ENCODE measurements around the gene MICAL2.

The MICAL2 gene

GRCh38 chr11:12260731-12261521 lies 150.5 kb downstream of the MICAL2 start:
- no peak for DNase-seq

- no peak for DNase-seq
These were observed 151.2 kb downstream of the MICAL2 start for GRCh38 chr11:12261551-12261950.

DNA sequence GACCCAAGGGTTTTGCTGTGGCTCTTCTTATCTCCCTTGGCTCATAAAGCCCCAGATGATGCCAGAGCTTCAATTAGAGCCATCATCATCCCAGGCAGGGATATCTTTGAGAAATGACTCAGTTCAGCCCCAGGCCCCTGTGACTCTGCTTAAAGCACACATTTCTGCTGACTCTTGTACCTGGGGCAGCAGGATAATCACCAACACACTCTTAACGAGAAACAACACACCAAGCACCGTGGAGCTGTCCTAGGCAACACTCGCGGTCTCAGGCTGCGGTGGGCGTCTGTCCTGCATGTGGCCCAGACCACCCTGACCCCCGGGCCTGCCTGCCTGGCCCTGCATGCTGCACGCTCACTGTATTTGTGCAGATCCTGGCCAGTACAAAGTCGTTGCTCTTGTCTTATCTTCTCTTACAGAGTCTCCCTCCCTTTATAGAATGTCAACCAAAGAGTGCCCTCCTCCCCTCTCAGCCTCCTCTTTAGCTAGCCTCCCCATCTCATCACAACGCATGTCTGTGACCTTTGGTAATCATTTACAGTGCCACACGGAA lies 152.8 kb downstream of the MICAL2 start:
- no peak for DNase-seq

DNA sequence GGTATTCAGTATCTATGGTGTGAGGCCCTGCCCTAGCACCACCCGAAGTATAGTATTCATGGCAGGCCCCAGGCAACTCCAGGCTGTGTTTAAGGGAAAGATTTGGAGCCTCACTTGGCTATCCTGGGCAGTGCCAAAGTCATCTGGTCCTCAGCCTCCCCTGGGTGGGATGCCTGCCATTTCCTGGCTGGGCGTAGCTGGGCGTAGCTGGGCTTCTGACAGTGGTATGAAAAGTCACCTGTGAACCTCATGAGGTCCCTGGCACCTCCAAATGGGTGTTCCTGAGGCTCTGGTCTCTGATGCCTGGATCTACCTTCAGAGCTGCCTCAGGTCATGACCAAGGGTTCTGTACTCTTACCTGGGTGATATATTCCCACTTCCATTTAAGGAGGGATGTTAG lies 154.0 kb downstream of the MICAL2 start:
- DNase-seq = no peak

GRCh38 chr11:12266132-12266531 lies 155.7 kb downstream of the MICAL2 start:
- no peak for DNase-seq

GRCh38 chr11:12266943-12267342 lies 156.6 kb downstream of the MICAL2 start:
- no peak for DNase-seq

DNA sequence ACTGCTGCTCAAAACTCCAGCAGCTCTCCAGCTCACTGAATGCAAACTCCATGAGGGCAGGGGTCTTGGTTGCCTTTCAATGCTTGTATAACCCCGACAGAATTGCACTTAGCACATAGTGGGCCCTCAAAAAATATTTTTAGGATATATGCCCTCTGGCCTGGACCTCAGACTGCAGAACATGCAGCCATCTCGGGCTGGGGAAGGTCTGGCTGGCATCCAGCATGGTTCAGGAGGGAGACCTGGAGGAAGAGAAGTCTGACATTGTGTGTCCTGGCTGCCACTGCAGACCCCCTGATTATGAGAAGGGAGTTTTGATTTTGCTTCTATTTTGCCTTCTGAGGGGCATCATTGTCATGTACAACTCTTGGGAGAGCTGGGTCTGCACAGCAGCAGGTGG lies 157.5 kb downstream of the MICAL2 start:
- no peak for DNase-seq

DNA sequence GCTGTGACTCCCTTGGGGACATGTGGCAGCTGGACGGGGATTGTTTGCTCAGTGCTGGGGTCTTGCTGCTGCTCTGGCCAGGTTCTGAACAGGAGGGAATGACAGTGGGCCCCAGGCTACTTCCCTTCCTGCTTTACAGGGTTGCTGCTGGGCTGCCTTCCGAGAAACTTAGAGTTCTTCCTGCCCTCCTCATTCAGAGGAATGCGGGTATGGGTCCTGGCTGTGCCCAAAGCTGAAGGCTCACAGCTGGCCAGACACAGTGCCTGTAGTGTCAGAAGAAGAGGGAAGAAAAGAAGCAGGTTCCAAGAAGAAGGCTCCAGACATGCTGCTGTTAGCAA lies 158.7 kb downstream of the MICAL2 start:
- no peak for DNase-seq

DNA sequence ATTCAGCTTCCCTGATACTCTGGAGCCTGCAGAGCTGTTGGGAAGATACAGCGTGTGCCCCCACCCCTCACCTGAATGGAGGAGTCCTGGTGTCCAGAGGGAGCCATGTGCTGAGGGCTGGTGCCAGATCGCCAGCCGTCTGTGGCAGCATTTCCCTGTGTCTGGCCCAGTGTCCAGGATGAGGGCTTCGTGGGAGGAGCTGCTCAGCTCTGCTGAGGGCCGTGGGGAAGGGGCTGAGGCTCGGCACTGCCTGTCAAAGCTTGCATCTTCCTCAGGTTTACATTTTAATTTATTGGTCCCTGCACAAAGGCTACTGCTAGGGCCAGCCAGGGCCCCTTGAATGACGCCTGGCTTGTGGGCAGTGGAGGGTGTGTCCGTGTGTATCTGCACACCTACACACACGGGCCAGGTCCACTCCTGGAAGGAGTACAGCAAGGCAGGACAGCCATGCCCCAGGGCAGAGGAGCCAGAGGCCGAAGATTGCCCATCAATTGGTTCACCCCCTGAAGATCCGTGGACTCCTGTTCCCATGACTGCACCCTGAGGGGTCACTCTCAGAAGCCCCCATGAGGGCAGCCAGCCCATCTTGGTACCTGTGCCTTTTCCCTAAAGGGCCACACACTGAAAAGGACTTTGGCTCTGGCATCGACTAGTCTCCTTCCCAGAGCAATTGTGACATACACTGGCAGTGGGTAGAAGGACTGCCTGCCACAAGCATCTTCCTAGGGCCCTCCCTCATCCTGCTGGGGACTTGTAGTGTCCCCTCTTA lies 159.2 kb downstream of the MICAL2 start:
- DNase-seq = no peak

- no peak for DNase-seq
These were observed 159.9 kb downstream of the MICAL2 start for GRCh38 chr11:12270215-12270797.

DNA sequence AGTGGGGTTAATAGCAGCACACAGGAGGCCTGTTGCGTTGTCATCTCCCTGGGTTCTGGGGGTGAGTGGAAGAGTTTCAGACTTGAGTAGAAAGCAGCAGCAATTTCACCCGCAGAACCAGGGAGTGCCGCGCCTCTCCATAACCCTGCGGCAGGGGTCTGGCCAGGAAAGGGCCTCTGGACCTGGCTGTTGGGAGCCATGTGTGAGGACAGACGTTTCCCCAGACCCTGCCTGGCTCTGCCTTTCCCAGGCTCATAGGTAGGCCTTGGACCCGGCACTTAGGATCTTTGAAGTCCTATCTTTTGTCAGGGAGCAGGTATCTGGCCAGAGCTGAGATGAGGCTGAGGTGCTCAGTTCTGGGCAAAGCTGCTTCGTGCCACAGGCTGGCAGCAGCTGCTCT lies 160.4 kb downstream of the MICAL2 start:
- DNase-seq = no peak

DNA sequence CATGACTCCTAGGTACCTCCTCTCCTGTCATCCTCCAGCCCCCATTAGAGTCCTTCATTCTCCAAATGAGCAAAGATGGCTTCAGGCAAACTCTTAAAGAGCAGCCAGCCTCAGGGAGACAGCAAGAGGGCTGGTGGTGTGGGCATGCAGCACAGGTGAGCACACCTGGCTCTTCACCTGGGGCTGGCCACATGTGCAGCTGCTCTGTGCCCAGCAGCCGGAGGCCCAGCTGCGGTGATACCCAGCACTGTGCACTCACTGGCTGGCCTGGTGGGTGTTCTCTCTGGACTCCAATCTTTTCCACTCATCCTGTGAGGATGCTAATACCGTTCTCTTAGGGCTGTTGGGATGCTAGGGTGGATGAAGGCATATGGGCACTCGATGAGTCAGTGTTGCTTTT lies 160.9 kb downstream of the MICAL2 start:
- DNase-seq = no peak

GRCh38 chr11:12271826-12272366 lies 161.5 kb downstream of the MICAL2 start:
- no peak for DNase-seq

DNA sequence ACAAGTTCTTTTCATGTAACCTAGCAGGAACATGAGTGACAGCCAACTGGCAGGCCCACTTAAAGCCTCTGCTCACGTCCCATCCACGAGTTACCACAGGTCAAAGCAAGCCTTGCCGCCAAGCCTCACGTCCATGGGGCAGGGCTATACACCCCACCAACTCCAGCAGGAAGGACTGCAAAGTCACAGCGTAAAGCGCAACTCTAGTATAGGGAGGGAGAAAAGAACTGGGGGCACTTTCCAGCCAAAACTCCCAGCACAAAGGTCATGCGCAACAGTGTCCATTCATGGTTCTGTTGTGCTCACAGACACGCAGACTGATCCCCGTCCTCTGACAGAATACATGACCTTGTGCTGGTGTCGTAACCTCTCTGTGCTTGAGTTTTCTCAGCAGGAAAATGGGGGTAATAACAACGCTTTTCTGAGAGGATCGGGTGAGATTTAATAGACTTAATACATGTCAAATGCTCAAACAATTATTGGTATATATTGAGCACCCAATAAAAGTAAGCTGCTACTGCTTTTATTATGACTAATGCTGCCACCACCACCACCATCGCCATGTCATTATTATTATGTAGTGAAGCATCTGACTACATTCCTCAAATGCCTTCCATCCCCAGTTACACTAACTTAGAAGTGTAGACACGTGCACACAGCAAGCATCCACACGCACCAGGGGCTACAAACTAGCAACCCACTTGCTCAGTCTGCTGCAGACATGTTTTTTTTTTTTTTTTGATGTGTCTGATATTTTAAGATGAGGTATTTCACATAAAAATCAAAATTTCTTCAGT lies 162.6 kb downstream of the MICAL2 start:
- no peak for DNase-seq

- no peak for DNase-seq
These were observed 163.2 kb downstream of the MICAL2 start for GRCh38 chr11:12273618-12273995.

GRCh38 chr11:12274056-12274455 lies 163.7 kb downstream of the MICAL2 start:
- no peak for DNase-seq

DNA sequence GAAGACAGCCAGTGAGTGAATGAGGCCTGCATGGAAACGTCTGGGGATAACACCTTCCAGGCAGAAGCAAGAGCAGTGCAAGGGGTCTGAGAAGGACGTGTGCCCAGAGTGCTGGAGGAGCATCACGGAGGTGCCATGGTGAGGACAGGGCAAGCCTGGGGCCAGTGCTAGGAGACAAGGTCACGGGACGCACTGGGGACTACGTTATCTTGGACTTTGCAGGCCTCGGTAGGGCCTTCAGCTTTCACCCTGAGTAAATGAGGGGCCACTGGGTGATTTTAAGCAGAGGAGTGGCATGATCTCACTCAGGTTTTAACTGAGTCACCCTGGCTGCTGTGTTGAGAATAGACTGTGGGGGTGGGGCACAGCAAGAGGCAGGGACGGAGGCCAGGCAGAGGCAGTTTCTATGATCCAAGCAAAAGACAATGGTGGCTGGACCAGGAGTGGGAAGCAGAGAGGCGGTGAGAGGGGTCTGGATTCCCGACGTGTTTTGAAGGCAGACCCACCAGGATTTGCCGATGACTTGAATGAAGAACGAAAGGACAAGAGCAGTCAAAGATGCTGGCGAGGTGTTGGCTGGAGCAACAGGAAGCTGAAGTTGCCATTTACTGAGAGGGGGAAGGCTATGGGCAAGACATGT lies 164.3 kb downstream of the MICAL2 start:
- DNase-seq = no peak

- no peak for DNase-seq
These were observed 165.4 kb downstream of the MICAL2 start for GRCh38 chr11:12275818-12276217.

- peak; percentile 98 for DNase-seq
These were observed 166.0 kb downstream of the MICAL2 start for GRCh38 chr11:12276356-12276755.

DNA sequence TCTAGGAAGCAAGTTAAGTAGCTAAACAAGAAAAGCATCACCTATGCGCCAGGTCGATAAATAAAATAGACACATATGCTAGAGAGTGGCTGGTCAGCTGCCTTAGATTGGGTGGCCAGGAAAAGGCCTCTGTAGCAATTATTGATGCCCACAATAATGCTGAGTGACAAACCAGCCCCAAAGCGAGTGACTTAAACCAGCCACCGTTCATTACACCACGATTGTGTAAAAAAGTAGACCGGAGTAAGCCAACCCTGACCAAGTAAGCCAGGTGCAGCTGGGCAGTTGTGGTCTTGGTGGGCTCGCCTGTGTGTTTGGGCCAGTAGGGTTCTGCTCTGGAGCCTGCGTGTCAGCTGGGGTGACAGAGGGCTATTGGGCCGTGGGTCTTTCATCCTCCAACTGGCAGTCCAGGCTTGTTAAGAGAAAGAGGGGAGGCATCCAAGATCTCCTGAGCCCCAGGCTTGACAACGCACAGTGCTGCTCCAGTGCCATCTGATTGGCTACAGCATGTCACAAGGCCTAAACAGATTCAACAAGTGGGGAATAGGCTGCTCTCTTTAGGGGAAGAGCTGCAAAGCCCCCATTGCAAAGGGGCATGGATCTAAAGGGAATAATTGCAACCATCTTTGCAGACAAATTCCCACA lies 166.6 kb downstream of the MICAL2 start:
- DNase-seq = peak; percentile 69

GRCh38 chr11:12278766-12279671 lies 168.6 kb downstream of the MICAL2 start:
- DNase-seq = no peak

Measured in NCI-H1105 treated with DMSO at 0.1 percent for 48 hours (cell line).